Panc1 (cell line): Measurements from ENCODE around the gene FYCO1.

Source experiments
- CTCF ChIP-seq: fragments of 450-650 bp; IDR thresholded peaks from 2 replicates; pipeline ENCODE4 v1.5.1; 2017; ENCODE audit warnings: mild to moderate bottlenecking
- POLR2AphosphoS5 ChIP-seq: IDR thresholded peaks from 2 replicates; pipeline ENCODE4 v1.6.1; 2012; ENCODE audit warnings: mild to moderate bottlenecking, low read depth, low read length, moderate library complexity
- SIN3A ChIP-seq: IDR thresholded peaks from 2 replicates; pipeline ENCODE4 v1.6.1; 2012; ENCODE audit warnings: low read depth, mild to moderate bottlenecking, low read length, moderate library complexity, borderline replicate concordance; ENCODE audit not compliant: insufficient read depth
- TCF7L2 ChIP-seq: IDR thresholded peaks from 2 replicates; pipeline ENCODE4 v1.6.1; 2011; ENCODE audit warnings: mild to moderate bottlenecking, low read depth, low read length, inconsistent platforms
- TF ChIP-seq, protein P1 (sequence below), 2 experiments: IDR thresholded peaks; 2 replicates each; pipeline ENCODE4 v1.6.1; 2011 to 2012; ENCODE audit warnings: low read depth in 2 of 2, control low read depth in 1 of 2, low read length in 1 of 2, mild to moderate bottlenecking in 1 of 2, moderate library complexity in 1 of 2; ENCODE audit not compliant: insufficient read depth in 1 of 2

GRCh38 chr3:45878124-45878523 lies 117.5 kb downstream of the FYCO1 start:
- TF ChIP-seq CTCF (no peak), POLR2AphosphoS5 (no peak), TCF7L2 (no peak), SIN3A (no peak)
- TF ChIP-seq, protein P1, sequence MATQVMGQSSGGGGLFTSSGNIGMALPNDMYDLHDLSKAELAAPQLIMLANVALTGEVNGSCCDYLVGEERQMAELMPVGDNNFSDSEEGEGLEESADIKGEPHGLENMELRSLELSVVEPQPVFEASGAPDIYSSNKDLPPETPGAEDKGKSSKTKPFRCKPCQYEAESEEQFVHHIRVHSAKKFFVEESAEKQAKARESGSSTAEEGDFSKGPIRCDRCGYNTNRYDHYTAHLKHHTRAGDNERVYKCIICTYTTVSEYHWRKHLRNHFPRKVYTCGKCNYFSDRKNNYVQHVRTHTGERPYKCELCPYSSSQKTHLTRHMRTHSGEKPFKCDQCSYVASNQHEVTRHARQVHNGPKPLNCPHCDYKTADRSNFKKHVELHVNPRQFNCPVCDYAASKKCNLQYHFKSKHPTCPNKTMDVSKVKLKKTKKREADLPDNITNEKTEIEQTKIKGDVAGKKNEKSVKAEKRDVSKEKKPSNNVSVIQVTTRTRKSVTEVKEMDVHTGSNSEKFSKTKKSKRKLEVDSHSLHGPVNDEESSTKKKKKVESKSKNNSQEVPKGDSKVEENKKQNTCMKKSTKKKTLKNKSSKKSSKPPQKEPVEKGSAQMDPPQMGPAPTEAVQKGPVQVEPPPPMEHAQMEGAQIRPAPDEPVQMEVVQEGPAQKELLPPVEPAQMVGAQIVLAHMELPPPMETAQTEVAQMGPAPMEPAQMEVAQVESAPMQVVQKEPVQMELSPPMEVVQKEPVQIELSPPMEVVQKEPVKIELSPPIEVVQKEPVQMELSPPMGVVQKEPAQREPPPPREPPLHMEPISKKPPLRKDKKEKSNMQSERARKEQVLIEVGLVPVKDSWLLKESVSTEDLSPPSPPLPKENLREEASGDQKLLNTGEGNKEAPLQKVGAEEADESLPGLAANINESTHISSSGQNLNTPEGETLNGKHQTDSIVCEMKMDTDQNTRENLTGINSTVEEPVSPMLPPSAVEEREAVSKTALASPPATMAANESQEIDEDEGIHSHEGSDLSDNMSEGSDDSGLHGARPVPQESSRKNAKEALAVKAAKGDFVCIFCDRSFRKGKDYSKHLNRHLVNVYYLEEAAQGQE (IDR thresholded peaks at IDR 0.05; ENCODE audit: insufficient read depth in 1 of 2, low read depth in 2 of 2, low read length in 1 of 2), result no peak
